Upper lobe of left lung (tissue), 6 donors: ENCODE data around the gene CDK15. TPM values are rescaled to one million over a fixed set of nuclear protein-coding genes. Genes with fewer than 3 reads are reported as not detected.
"Not testable (repeated sequence)": the region's sequence is repeated elsewhere in the genome, so short reads cannot be mapped to it uniquely, and the experiment has no call there.

Experiments
- ATAC-seq, 2 donors: fragments of 200-7000 bp; cut with Tn5 transposase; one replicate each; pipeline ENCODE4 v1.9.1; 2022; ENCODE audit warnings: mild to moderate bottlenecking in 2 of 2, moderate library complexity in 2 of 2; ENCODE audit not compliant: low FRiP score in 2 of 2
- DNase-seq, 2 donors: peaks; one replicate each; pipeline ENCODE4 v3.0.0-alpha.2; 2019 to 2020
- H3K27ac ChIP-seq, 4 donors: fragments of 200-600 bp; sonication (generic); one replicate each; pipeline ENCODE4 v1.5.1; 2016 to 2019
- H3K27me3 ChIP-seq, 4 donors: fragments of 200-600 bp; sonication (generic); one replicate each; pipeline ENCODE4 v1.5.1; 2017 to 2019
- H3K36me3 ChIP-seq, 4 donors: fragments of 200-600 bp; sonication (generic); one replicate each; pipeline ENCODE4 v1.5.1; 2016 to 2019
- H3K4me1 ChIP-seq, 4 donors: fragments of 200-600 bp; sonication (generic); one replicate each; pipeline ENCODE4 v1.5.1; 2018 to 2019
- H3K4me3 ChIP-seq, 4 donors: fragments of 200-600 bp; sonication (generic); one replicate each; pipeline ENCODE4 v1.5.1; 2017 to 2019; ENCODE audit warnings: mild to moderate bottlenecking in 2 of 4, moderate library complexity in 1 of 4
- H3K9me3 ChIP-seq, 4 donors: fragments of 200-600 bp; sonication (generic); one replicate each; pipeline ENCODE4 v1.5.1; 2018 to 2019
- EP300 ChIP-seq, 4 donors: sonication (generic); formaldehyde crosslinking; IDR thresholded peaks; one replicate each; pipeline ENCODE4 v1.5.1; 2017; ENCODE audit warnings: antibody characterized with exemption in 4 of 4, control low read depth in 2 of 4
- POLR2A ChIP-seq, 4 donors: fragments of 450-650 bp; IDR thresholded peaks; one replicate each; pipeline ENCODE4 v1.5.1; 2016 to 2017; ENCODE audit warnings: antibody characterized with exemption in 4 of 4, mild to moderate bottlenecking in 2 of 4
- POLR2AphosphoS5 ChIP-seq, 2 donors: sonication (generic); formaldehyde crosslinking; IDR thresholded peaks; one replicate each; pipeline ENCODE4 v1.5.1; 2017; ENCODE audit warnings: antibody characterized with exemption in 2 of 2
- WGBS, 2 donors: methylation state at CpG; one replicate each; pipeline ENCODE4 v1.1.5; 2017 to 2018; 5-methylcytosine and 5-hydroxymethylcytosine counted together
- total RNA-seq, 6 donors: library from RNA; depleted of rRNA in 4 of 6; stranded (reverse); fragments of >200 nt in 4 of 6; gene quantifications; one replicate each; pipeline versions ENCODE4 v1.1.0 to v1.2.1, GENCODE V29; 2016 to 2021
- TF ChIP-seq, protein P1 (sequence below), 6 experiments: fragments of 450-650 bp in 4 of 6; fragments of 200-600 bp in 2 of 6; sonication (generic) in 2 of 6; IDR thresholded peaks; one replicate each; pipeline ENCODE4 v1.5.1; 2016 to 2019; ENCODE audit warnings: antibody characterized with exemption in 6 of 6
- donor health status: DM: no; HTN: no; CAD: no; lungs with moderate emphysema.
- donor health status: DM: no; HTN: yes; CAD: no; lungs with severe emphysema.

Gene CDK15
- total RNA-seq, 6 donors from 2014 or later, result 0.10 to 3.4 (median 1.3) TPM

DNA sequence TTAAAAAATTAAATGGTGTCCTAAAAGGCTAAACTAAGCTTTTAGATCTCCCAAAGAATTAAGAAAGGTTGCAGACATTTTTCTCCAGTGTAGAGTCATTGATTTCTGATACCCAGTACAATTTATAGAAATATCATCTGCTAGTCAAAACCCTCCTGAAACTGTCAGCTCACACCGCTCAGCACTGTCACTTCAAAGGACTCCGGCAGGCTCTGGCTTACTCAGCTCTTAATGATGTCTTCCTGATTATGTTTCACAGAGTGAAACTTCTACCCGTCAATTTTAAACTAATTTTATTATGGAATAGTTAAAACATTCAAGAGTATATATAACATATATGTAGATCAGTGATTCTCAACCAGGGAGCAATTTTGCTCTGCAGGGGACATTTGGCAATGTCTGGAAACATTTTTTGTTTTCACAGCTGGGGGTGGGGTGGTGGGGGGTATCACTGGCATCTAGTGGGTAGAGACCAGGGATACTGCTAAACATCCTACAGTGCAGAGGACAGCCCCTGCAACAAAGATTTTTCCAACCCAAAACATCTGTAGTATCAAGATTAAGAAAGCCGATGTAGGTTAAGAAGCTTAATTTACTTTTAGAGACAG is 31.6 kb downstream of the CDK15 start:
- 61% methylated on average over 4 of the region's 4 CpGs for WGBS, 2 donors
- DNase-seq, result no peak
- Histone ChIP-seq H3K4me3 (no peak overlapping the region), H3K4me1 (no peaks in the 10 kb centered on the region), H3K36me3 (no peaks in the 10 kb centered on the region), H3K27me3 (no peaks in the 10 kb centered on the region), H3K9me3 (no peaks in the 10 kb centered on the region), H3K27ac (no peak overlapping the region)
- no peak for TF ChIP-seq POLR2AphosphoS5 (IDR thresholded peaks at IDR 0.05)
- TF ChIP-seq, protein P1, sequence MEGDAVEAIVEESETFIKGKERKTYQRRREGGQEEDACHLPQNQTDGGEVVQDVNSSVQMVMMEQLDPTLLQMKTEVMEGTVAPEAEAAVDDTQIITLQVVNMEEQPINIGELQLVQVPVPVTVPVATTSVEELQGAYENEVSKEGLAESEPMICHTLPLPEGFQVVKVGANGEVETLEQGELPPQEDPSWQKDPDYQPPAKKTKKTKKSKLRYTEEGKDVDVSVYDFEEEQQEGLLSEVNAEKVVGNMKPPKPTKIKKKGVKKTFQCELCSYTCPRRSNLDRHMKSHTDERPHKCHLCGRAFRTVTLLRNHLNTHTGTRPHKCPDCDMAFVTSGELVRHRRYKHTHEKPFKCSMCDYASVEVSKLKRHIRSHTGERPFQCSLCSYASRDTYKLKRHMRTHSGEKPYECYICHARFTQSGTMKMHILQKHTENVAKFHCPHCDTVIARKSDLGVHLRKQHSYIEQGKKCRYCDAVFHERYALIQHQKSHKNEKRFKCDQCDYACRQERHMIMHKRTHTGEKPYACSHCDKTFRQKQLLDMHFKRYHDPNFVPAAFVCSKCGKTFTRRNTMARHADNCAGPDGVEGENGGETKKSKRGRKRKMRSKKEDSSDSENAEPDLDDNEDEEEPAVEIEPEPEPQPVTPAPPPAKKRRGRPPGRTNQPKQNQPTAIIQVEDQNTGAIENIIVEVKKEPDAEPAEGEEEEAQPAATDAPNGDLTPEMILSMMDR (IDR thresholded peaks at IDR 0.05), result no peak
- TF ChIP-seq EP300 (IDR thresholded peaks at IDR 0.05), result no peak
- TF ChIP-seq POLR2A (IDR thresholded peaks at IDR 0.05), result no peak
- no peak for ATAC-seq

DNA sequence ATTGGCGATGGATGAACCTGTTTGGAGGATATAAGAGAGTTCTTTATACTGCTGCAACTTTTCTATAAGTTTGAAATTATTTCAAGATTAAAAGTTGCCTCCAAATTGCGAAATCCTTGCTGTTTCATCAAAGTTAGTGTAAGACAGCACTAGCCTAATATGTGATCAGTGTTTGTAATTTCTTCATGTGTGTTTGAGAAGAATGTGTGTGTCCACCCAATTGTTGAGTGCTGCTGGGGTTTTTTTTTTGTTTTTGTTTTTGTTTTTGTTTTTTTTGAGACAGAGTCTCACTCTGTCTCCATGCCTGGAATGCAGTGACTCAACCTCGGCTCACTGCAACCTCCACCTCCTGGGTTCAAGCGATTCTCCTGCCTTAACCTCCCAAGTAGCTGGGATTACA is 33.4 kb downstream of the CDK15 start:
- WGBS, 2 donors, result 88 to 91% methylated on average over 4 of the region's 4 CpGs
- no peak for TF ChIP-seq POLR2A (IDR thresholded peaks at IDR 0.05)
- no peak for TF ChIP-seq EP300 (IDR thresholded peaks at IDR 0.05)
- TF ChIP-seq POLR2AphosphoS5 (IDR thresholded peaks at IDR 0.05), result no peak
- TF ChIP-seq, protein P1 (IDR thresholded peaks at IDR 0.05), result no peak
- H3K27ac ChIP-seq, result no peak overlapping the region

DNA sequence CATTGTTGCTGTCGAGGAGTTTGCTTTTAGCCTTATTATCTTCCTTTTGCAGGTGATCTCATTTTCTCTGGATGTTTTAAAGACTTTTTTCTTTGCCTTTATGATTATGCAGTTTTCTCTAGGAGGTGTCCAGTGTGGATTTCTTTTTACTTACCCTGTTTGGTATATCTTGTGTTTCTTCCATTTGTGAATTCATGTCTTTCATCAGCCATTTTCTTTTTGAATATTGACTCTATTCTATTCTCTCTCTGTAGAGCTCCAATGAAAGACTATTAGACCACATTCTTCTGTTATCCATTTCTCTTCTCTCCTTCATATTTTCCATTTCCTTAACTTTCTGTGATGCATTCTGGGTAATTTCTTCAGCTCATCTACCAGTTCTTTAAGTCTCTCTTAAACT is 34.4 kb downstream of the CDK15 start:
- DNase-seq (no peak), ATAC-seq (no peak)
- Histone ChIP-seq H3K36me3 (no peaks in the 10 kb centered on the region), H3K9me3 (no peaks in the 10 kb centered on the region), H3K4me3 (no peak overlapping the region), H3K27ac (no peak overlapping the region), H3K27me3 (no peaks in the 10 kb centered on the region), H3K4me1 (no peaks in the 10 kb centered on the region)
- whole genome bisulfite sequencing, 2 donors, result 93 to 97% methylated on average over 1 of the region's 1 CpG
- TF ChIP-seq, protein P1 (IDR thresholded peaks at IDR 0.05), result no peak
- no peak for TF ChIP-seq POLR2A (IDR thresholded peaks at IDR 0.05)
- TF ChIP-seq EP300 (IDR thresholded peaks at IDR 0.05), result no peak
- no peak for TF ChIP-seq POLR2AphosphoS5 (IDR thresholded peaks at IDR 0.05)

More for the DNA sequence above, 33.4 kb downstream of the CDK15 start:
- Histone ChIP-seq H3K27me3 (no peaks in the 10 kb centered on the region), H3K4me3 (no peak overlapping the region), H3K36me3 (no peaks in the 10 kb centered on the region), H3K9me3 (no peaks in the 10 kb centered on the region), H3K4me1 (no peaks in the 10 kb centered on the region)
- no peak for DNase-seq
- ATAC-seq, result no peak

DNA sequence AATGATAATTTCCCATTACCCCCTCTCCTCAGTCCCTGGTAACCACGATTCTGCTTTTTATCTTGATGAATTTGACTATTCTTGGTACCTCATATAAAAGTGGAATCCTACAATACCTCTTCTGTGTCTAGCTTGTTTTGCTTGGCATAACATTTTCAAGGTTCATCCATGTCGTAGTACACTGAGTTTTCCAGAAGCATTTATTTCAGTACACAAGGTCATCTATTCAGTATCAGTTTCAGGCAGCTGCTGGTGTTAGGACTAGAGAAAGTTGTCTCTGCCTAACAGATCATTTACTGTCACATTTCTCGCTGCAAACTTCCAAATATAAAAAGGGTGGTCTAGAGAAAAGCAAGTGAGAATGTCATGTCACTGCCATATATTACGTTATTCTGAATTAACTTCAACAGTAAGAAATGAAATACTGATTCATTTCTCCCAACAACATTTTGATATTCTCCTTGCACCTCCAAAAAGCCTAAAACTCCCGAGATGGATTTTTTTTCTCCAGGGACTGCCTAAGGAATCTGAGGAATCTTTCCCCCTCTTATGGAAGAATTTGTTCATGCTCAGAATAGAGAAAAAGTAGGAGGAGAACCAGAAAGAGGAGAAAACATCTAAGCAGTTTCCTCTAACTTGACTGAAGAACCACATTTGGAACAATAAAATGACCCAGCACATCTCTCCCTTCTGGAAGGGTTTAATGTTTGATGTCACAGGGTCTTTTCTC is 36.0 kb downstream of the CDK15 start:
- no peak overlapping the region for H3K4me3 ChIP-seq
- H3K9me3 ChIP-seq, result no peaks in the 10 kb centered on the region
- no peaks in the 10 kb centered on the region for H3K27me3 ChIP-seq
- 71 to 72% methylated on average over 5 of the region's 5 CpGs for WGBS, 2 donors
- DNase-seq (no peak), ATAC-seq (no peak)
- no peak overlapping the region for H3K27ac ChIP-seq
- H3K36me3 ChIP-seq, result no peaks in the 10 kb centered on the region
- no peak for TF ChIP-seq POLR2A (IDR thresholded peaks at IDR 0.05)
- TF ChIP-seq, protein P1 (IDR thresholded peaks at IDR 0.05), result no peak
- TF ChIP-seq EP300 (IDR thresholded peaks at IDR 0.05), result no peak
- TF ChIP-seq POLR2AphosphoS5 (IDR thresholded peaks at IDR 0.05), result no peak
- H3K4me1 ChIP-seq, result no peaks in the 10 kb centered on the region

DNA sequence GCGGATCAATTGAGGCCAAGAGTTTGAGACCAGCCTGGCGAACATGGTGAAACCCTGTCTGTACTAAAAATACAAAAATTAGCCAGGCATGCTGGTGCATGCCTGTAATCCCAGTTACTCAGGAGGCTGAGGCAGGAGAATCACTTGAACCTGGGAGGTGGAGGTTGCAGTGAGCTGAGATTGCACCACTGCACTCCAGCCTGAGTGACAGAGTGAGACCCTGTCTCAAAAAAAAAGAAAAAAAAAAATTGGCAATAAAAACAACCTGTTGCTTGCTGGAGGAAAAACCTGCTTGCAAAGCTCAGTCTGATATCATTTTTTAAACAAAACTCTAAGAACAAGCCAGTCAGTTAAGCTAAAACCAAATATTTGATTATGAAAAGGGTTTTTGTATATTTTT is 38.6 kb downstream of the CDK15 start:
- H3K4me1 ChIP-seq, H3K27me3 ChIP-seq, H3K4me3 ChIP-seq, ATAC-seq, H3K36me3 ChIP-seq, H3K27ac ChIP-seq, DNase-seq, H3K9me3 ChIP-seq: not testable (repeated sequence)
- 72 to 83% methylated on average over 2 of the region's 2 CpGs for WGBS, 2 donors
